ENCODE results near the gene NALCN.

Gene NALCN

DNA sequence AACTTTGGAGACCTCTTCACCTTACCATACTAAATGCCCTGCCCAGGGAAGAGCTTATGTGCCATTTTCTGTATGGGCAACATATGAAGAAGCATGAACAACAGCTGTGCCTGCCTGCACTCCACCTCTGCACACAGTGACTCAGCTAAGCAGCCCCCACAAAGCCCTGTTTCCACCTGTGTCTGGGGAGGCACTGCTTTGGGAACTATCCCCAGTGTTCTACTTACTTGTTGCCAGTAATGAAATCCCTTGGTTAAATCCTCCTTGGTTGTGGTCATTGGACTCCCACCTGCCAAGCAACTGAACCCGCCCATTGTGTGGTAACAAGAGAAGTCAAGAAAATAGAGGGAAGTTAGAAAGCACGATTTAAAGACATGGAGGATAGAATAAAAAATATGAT is 84.6 kb downstream of the NALCN start:
- H3K9ac ChIP-seq, result no peak overlapping the region

DNA sequence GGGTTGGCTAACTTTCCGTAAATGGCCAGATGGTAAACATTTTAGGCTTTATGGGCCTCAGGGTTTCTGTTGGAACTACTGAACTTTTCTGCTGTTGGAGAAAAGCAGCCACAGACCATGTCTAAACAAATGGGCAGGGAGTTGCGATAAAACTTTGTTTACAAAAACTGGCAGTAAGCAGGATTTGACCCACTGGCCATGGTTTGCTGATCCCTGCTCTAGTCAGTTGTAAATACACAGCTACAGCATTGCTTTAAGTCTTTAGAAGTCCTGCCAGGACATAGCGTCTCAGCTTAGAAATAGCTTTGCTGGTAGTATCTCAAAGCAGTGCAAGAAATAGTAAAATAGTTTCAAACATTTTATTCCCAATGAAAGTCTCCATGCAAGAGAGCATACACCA is 88.4 kb downstream of the NALCN start:
- no peak overlapping the region for H2AFZ ChIP-seq (ENCODE audit: low read depth)
- no peaks in the 10 kb centered on the region for H3K4me1 ChIP-seq (ENCODE audit: low read depth, poor library complexity, severe bottlenecking)
- H3K27ac ChIP-seq, result no peak overlapping the region
- H3K9ac ChIP-seq, result no peak overlapping the region
- no peaks in the 10 kb centered on the region for H3K79me2 ChIP-seq (ENCODE audit: insufficient read depth, low read depth)
- no peaks in the 10 kb centered on the region for H3K36me3 ChIP-seq (ENCODE audit: insufficient read depth)
- H3K27me3 ChIP-seq (ENCODE audit: insufficient read depth, low read depth), result no peaks in the 10 kb centered on the region
- TF ChIP-seq, protein P1, sequence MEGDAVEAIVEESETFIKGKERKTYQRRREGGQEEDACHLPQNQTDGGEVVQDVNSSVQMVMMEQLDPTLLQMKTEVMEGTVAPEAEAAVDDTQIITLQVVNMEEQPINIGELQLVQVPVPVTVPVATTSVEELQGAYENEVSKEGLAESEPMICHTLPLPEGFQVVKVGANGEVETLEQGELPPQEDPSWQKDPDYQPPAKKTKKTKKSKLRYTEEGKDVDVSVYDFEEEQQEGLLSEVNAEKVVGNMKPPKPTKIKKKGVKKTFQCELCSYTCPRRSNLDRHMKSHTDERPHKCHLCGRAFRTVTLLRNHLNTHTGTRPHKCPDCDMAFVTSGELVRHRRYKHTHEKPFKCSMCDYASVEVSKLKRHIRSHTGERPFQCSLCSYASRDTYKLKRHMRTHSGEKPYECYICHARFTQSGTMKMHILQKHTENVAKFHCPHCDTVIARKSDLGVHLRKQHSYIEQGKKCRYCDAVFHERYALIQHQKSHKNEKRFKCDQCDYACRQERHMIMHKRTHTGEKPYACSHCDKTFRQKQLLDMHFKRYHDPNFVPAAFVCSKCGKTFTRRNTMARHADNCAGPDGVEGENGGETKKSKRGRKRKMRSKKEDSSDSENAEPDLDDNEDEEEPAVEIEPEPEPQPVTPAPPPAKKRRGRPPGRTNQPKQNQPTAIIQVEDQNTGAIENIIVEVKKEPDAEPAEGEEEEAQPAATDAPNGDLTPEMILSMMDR (conservative IDR thresholded peaks at IDR 0.05; ENCODE audit: low read depth, low read length), result no peak
- H3K4me3 ChIP-seq (IDR thresholded peaks at IDR 0.05; ENCODE audit: insufficient read depth, low read depth, low read length), result no peak overlapping the region
- no peak overlapping the region for H3K4me2 ChIP-seq
- H4K20me1 ChIP-seq (ENCODE audit: insufficient read depth), result no peaks in the 10 kb centered on the region

More for the DNA sequence above, 84.6 kb downstream of the NALCN start:
- H3K79me2 ChIP-seq (ENCODE audit: insufficient read depth, low read depth), result no peaks in the 10 kb centered on the region
- no peak overlapping the region for H3K4me2 ChIP-seq
- no peaks in the 10 kb centered on the region for H3K36me3 ChIP-seq (ENCODE audit: insufficient read depth)
- H3K27ac ChIP-seq, result no peak overlapping the region
- TF ChIP-seq, protein P1 (conservative IDR thresholded peaks at IDR 0.05; ENCODE audit: low read depth, low read length), result no peak
- no peaks in the 10 kb centered on the region for H4K20me1 ChIP-seq (ENCODE audit: insufficient read depth)
- H3K27me3 ChIP-seq (ENCODE audit: insufficient read depth, low read depth), result no peaks in the 10 kb centered on the region
- H2AFZ ChIP-seq (ENCODE audit: low read depth), result no peak overlapping the region
- no peak overlapping the region for H3K4me3 ChIP-seq (IDR thresholded peaks at IDR 0.05; ENCODE audit: insufficient read depth, low read depth, low read length)
- H3K4me1 ChIP-seq (ENCODE audit: low read depth, poor library complexity, severe bottlenecking), result no peaks in the 10 kb centered on the region

DNA sequence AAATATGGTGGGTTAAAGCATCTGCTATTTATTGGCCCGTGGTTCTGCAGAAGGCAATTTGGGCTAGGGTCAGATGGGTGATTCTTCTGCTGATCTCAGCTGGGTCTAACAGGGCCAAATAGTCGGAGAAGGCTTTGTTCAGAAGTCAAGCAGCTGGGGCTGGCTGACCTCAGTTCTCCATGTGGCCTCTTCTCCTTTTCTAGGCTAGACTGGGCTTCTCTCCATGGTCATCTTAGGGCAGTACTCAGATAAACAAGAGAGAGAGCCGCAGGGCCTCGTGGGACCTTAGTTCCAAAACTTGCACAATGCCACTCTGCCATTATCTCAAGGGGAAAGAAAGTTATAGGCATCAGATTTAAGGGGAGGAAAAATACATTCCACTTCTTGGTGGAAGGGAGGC is 89.6 kb downstream of the NALCN start:
- Histone ChIP-seq H4K20me1 (ENCODE audit: insufficient read depth) (no peaks in the 10 kb centered on the region), H3K27ac (no peak overlapping the region), H3K4me1 (ENCODE audit: low read depth, poor library complexity, severe bottlenecking) (no peaks in the 10 kb centered on the region), H3K4me2 (no peak overlapping the region), H3K36me3 (ENCODE audit: insufficient read depth) (no peaks in the 10 kb centered on the region), H3K4me3 (IDR thresholded peaks at IDR 0.05; ENCODE audit: insufficient read depth, low read depth, low read length) (no peak overlapping the region), H3K79me2 (ENCODE audit: insufficient read depth, low read depth) (no peaks in the 10 kb centered on the region), H3K27me3 (ENCODE audit: insufficient read depth, low read depth) (no peaks in the 10 kb centered on the region), H3K9ac (no peak overlapping the region), H2AFZ (ENCODE audit: low read depth) (no peak overlapping the region)
- TF ChIP-seq, protein P1 (conservative IDR thresholded peaks at IDR 0.05; ENCODE audit: low read depth, low read length), result no peak

DNA sequence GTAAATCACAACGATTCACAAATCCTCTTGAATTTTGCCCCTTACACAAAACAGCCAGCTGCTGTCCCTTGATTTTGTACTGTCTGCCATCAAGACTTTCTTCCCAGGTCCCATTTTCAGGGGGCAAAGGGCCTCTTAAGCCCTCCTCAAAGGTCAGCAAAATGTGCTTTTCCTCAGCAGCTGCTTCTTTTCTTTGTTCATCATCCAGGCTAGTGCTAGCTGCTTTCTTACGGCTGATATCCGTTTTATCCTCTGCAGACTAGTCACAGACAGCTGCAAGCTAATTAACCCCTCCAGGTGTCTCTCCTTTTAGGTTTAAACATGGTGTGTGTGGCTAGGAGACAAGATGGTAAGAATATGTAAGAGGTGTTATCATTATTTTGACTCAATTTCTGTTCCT is 90.9 kb downstream of the NALCN start:
- no peaks in the 10 kb centered on the region for H3K4me1 ChIP-seq (ENCODE audit: low read depth, poor library complexity, severe bottlenecking)
- no peak overlapping the region for H3K4me3 ChIP-seq (IDR thresholded peaks at IDR 0.05; ENCODE audit: insufficient read depth, low read depth, low read length)
- no peak overlapping the region for H3K4me2 ChIP-seq
- no peak overlapping the region for H2AFZ ChIP-seq (ENCODE audit: low read depth)
- H3K9ac ChIP-seq, result no peak overlapping the region
- no peaks in the 10 kb centered on the region for H3K36me3 ChIP-seq (ENCODE audit: insufficient read depth)
- no peaks in the 10 kb centered on the region for H3K27me3 ChIP-seq (ENCODE audit: insufficient read depth, low read depth)
- TF ChIP-seq, protein P1 (conservative IDR thresholded peaks at IDR 0.05; ENCODE audit: low read depth, low read length), result no peak
- H3K27ac ChIP-seq, result no peak overlapping the region
- no peaks in the 10 kb centered on the region for H3K79me2 ChIP-seq (ENCODE audit: insufficient read depth, low read depth)
- H4K20me1 ChIP-seq (ENCODE audit: insufficient read depth), result no peaks in the 10 kb centered on the region

All from KMS-11 (cell line).